Erythroblast (primary cell): ENCODE results near the gene PEX11A.

ENCODE experiments used
- DNase-seq, 2 experiments: peaks; one replicate each; lab custom pipeline; 2025; lab: John Stamatoyannopoulos, UW
- GATA1 ChIP-seq: IDR thresholded peaks from 2 replicates; pipeline ENCODE4 v1.6.1; 2011; ENCODE audit warnings: low read depth, mild to moderate bottlenecking, control low read depth, low read length, moderate library complexity
- POLR2A ChIP-seq: IDR thresholded peaks from 2 replicates; pipeline ENCODE4 v1.6.1; 2011; ENCODE audit warnings: mild to moderate bottlenecking, low read length

The PEX11A gene

DNA sequence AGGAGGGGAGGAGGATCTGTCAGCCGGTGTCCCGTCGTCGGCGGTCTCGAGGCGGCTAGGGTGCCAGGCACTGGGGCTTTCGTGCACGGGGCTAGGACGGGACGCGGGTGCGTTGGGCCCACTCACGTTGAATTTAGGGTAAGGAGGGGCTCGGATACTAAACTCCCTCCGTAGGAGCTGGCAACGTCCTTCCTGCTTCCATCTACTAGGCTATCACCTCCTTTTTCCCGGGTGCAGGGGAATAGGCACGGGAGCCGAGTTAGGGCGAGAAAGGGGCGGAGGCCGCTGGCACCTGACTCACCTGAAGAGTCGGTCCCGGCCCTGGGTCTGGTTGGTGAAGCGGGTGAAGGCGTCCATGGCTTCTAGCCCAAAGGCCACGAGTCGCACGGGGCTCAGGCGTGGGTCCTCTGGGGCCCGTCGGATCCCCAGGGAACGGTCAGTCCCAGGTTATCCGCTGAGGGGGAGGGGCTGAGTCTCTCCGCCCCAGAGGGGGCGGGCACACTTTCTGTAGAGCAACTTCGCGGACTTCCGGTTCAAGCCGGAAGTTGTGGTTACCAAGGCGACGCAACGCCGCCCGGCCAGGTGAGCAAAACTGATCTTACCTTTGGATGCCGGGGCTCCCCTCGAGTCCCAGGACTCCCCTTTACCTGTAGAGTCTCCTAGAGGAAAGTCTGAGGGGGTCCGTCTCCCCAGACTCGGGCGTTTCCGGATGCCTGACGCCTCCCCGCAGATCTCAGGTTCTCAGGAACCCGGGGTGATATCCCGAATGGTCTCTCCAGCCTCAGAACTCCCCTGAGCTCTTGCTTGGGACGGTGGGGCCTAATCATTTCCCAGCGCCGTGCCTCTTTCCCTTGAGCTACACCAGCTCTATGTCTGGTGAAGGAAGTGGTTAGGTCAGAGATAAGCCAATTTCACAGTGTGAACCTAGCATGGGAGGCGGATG is at the start of gene PEX11A, which contains the start of gene WDR93:
Gene PEX11A (minus strand): TSS at position 479 of the 943 bp plus-strand sequence. CDS start 122 bp downstream, at position 357.
Gene WDR93 (plus strand): TSS at position 536 of the 943 bp plus-strand sequence. CDS start 10,936 bp downstream, outside the sequence.
- peak; percentile 73 to 75 for DNase-seq
- TF ChIP-seq GATA1 (no peak), POLR2A (no peak)

DNA sequence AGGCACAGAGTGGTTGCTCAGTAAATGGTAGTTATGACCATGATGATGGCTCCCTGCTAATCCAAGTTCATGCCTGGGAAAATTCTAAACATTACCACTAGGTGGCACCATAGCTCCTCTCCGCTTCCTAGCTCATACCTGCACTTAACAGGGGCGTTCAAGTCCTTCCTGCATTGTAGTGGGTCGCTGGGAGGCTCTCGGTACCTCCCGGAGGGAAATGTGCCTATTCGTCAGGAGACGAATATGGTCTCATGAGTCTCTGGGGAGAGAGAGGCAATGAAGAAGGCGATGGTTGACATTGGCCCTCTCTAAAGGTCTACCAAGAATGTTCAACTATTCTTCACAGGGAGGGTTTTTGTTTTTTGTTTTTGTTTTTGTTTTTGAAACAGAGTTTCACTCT is 49.6 kb upstream of the PEX11A start:
- DNase-seq: peak; percentile 66 to 83

GRCh38 chr15:89735773-89736172 is 45.2 kb upstream of the PEX11A start:
- TF ChIP-seq GATA1 (no peak), POLR2A (no peak)
- no peak for DNase-seq

More for the DNA sequence above, 49.6 kb upstream of the PEX11A start:
- no peak for TF ChIP-seq POLR2A
- no peak for TF ChIP-seq GATA1

DNA sequence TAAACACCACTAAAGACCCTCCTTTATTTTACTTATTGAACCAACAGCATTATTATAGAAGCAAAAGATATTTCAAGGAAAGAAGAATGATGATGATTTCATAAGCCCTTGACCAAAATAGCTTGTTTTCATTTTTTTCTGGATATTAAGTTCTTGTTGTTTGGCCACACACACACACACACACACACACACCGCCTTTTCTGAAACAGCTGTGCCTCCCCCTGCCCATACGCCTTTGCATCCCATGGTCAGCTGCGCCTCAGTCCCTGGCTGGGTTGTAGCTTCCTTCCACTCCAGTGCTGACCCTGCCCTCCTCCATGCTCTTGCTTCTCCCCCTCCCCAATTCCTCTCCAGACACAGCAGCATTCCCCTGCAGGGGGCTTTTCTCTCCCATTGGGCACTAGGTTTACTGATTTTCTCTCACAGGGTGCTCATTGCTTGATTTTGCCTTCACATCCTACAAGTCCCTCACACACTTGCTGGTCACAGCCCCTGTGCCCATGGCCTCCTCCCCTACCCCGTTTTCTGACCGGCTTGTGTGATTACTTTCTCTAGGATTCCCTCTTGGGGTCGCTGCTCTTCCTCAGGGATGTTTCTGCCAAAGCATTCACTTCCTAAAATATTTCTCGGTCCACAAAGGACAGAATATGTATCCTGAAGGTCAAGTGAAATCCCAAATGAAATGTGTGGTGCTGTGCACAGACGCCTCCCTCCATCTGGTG is 42.1 kb upstream of the PEX11A start:
- no peak for TF ChIP-seq GATA1
- no peak for TF ChIP-seq POLR2A
- no peak for DNase-seq

DNA sequence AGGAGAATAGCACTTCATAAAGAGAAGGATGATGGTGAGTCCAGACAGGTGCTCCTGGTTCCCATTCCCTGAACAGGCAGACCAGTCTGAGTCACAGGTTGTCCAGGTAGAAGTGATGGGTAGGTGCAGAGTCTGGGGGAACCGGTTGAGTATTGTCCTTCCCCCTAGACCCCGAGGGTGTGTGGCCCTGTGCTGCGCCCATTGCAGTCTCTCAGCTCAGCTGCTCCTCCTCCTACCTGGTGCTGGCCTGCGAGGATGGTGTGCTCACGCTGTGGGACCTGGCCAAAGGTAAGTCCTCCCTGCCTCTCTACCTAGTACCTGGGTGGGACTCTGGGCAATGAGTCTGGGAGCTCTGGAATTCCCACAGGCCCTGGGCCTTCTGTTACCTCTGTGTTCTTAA is 40.7 kb upstream of the PEX11A start:
- no peak for DNase-seq
- no peak for TF ChIP-seq GATA1
- TF ChIP-seq POLR2A: no peak

- no peak for TF ChIP-seq GATA1
- TF ChIP-seq POLR2A: no peak
- DNase-seq: no peak
Measured at GRCh38 chr15:89728254-89728653, 37.7 kb upstream of the PEX11A start.

DNA sequence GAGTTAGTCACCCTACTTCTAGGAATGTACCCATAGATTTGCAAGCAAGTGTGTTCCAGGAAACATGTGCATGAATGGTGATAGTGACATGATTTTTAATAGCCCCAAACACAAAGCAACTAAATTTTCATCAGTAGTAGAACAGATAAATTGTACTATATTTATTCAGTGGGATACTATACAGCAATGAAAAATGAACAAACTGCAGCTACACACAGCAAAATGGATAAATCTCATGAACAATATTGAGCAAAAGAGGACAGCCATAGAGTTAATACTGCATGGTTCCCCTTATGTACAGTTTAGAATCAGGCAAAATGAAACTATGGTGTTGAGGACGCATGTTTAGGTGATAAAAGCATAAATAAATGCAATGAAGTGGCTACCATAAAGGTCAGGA is 34.5 kb upstream of the PEX11A start:
- no peak for DNase-seq
- TF ChIP-seq POLR2A: no peak
- no peak for TF ChIP-seq GATA1

GRCh38 chr15:89724621-89725020 is 34.1 kb upstream of the PEX11A start:
- no peak for DNase-seq

GRCh38 chr15:89723031-89723430 is 32.5 kb upstream of the PEX11A start:
- TF ChIP-seq GATA1: no peak
- TF ChIP-seq POLR2A: no peak
- no peak for DNase-seq

More at GRCh38 chr15:89724621-89725020, 34.1 kb upstream of the PEX11A start:
- TF ChIP-seq POLR2A (no peak), GATA1 (no peak)

GRCh38 chr15:89714775-89715174 is 24.2 kb upstream of the PEX11A start:
- TF ChIP-seq POLR2A: no peak
- TF ChIP-seq GATA1: no peak

GRCh38 chr15:89707577-89707976 is 17.0 kb upstream of the PEX11A start:
- no peak for TF ChIP-seq GATA1
- TF ChIP-seq POLR2A: no peak
- no peak for DNase-seq

More at GRCh38 chr15:89714775-89715174, 24.2 kb upstream of the PEX11A start:
- DNase-seq: no peak

GRCh38 chr15:89704411-89704810 is 13.9 kb upstream of the PEX11A start:
- no peak for DNase-seq
- TF ChIP-seq GATA1 (no peak), POLR2A (no peak)

DNA sequence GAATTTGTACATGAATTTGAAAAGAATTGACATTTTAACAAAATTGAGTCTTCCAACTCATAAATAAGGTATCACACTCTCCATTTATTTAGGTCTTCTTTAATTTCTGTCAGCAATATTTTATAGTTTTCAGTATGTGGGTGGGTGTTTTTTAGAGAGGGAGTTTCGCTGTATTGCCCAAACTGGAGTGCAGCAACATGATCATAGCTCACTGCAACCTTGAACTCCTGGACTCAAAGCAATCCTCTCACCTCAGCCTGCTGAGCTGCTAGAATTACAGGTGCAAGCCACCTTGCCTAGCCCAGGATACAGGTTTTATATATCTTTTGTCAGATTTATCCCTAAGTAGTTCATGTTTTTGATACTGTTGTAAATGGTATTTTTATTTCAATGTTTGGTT is 4.6 kb upstream of the PEX11A start:
- no peak for DNase-seq
- TF ChIP-seq POLR2A (no peak), GATA1 (no peak)

GRCh38 chr15:89693696-89694095 is 3.1 kb upstream of the PEX11A start:
- no peak for DNase-seq
- no peak for TF ChIP-seq POLR2A
- TF ChIP-seq GATA1: no peak
